B cell (primary cell): ENCODE data around the gene PROC.

ENCODE experiments used
- EZH2 ChIP-seq: IDR thresholded peaks from 2 replicates; pipeline ENCODE4 v1.6.1; 2012; ENCODE audit warnings: borderline replicate concordance, low read depth, mild to moderate bottlenecking, moderate library complexity, low read length; ENCODE audit not compliant: insufficient read depth, poor library complexity, severe bottlenecking
- TF ChIP-seq, protein P1 (sequence below): fragments of 200-600 bp; IDR thresholded peaks from one replicate; pipeline ENCODE4 v1.8.0; 2022; ENCODE audit warnings: antibody characterized with exemption, mild to moderate bottlenecking

DNA sequence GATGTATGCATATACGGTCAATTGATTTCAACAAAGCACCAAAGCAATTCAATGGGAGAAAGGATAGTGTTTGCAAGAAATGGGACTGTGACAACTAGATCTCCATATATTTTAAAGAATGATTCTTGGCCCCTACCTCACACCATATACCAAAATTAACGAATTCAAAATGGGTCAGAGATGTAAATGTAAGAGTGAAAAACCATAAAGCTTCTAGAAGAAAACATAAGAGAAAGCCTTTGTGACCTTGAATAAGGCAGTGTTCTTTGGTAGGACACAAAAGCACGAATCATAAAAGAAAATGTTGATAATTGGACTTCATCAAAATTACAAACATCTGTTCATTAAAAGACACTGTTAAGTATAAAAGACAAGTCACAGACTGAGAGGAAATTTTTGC, 5.0 kb upstream of the PROC start:
- TF ChIP-seq, protein P1, sequence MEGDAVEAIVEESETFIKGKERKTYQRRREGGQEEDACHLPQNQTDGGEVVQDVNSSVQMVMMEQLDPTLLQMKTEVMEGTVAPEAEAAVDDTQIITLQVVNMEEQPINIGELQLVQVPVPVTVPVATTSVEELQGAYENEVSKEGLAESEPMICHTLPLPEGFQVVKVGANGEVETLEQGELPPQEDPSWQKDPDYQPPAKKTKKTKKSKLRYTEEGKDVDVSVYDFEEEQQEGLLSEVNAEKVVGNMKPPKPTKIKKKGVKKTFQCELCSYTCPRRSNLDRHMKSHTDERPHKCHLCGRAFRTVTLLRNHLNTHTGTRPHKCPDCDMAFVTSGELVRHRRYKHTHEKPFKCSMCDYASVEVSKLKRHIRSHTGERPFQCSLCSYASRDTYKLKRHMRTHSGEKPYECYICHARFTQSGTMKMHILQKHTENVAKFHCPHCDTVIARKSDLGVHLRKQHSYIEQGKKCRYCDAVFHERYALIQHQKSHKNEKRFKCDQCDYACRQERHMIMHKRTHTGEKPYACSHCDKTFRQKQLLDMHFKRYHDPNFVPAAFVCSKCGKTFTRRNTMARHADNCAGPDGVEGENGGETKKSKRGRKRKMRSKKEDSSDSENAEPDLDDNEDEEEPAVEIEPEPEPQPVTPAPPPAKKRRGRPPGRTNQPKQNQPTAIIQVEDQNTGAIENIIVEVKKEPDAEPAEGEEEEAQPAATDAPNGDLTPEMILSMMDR = no peak
- no peak for TF ChIP-seq EZH2
